ENCODE measurements around the gene RAB5IF.
"Not testable (repeated sequence)": the region's sequence is repeated elsewhere in the genome, so short reads cannot be mapped to it uniquely, and the experiment has no call there.

Gene RAB5IF

GRCh38 chr20:36631646-36632045 is 26.1 kb downstream of the RAB5IF start:
- no peak for DNase-seq

GRCh38 chr20:36632147-36632486 is 26.5 kb downstream of the RAB5IF start:
- no peak for DNase-seq

- no peak for DNase-seq
These were observed 27.1 kb downstream of the RAB5IF start for GRCh38 chr20:36632487-36633284.

- no peak for DNase-seq
These were observed 27.8 kb downstream of the RAB5IF start for GRCh38 chr20:36633285-36633772.

GRCh38 chr20:36634342-36634741 is 28.8 kb downstream of the RAB5IF start:
- DNase-seq: no peak

GRCh38 chr20:36638876-36639400 is 33.4 kb downstream of the RAB5IF start:
- not testable (repeated sequence) for DNase-seq

GRCh38 chr20:36641506-36641843 is 35.9 kb downstream of the RAB5IF start:
- DNase-seq: no peak

- DNase-seq: no peak
These were observed 36.6 kb downstream of the RAB5IF start for GRCh38 chr20:36642136-36642535.

- peak; percentile 45 to 66 for DNase-seq
These were observed 38.6 kb downstream of the RAB5IF start for GRCh38 chr20:36644032-36644705.

GRCh38 chr20:36644706-36645095 is 39.1 kb downstream of the RAB5IF start:
- no peak for DNase-seq

- DNase-seq: no peak
These were observed 39.8 kb downstream of the RAB5IF start for GRCh38 chr20:36645353-36645752.

GRCh38 chr20:36645998-36646397 is 40.4 kb downstream of the RAB5IF start, which contains the start of gene SLA2:
Gene SLA2, minus strand, starts transcription at chr20:36646196. Its CDS starts 4,861 bp downstream, at chr20:36641335.
- DNase-seq: peak; percentile 63 to 73

- no peak for DNase-seq
These were observed 41.1 kb downstream of the RAB5IF start for GRCh38 chr20:36646678-36647077.

- DNase-seq: no peak
These were observed 41.9 kb downstream of the RAB5IF start for GRCh38 chr20:36647196-36648121.

GRCh38 chr20:36653456-36653855 is 47.9 kb downstream of the RAB5IF start:
- DNase-seq: no peak

GRCh38 chr20:36654506-36654905 is 48.9 kb downstream of the RAB5IF start:
- DNase-seq: no peak

GRCh38 chr20:36655004-36655403 is 49.4 kb downstream of the RAB5IF start:
- DNase-seq: no peak

GRCh38 chr20:36656733-36657132 is 51.2 kb downstream of the RAB5IF start:
- DNase-seq: no peak

- DNase-seq: peak in 1 of 2 donors; percentile 67
These were observed 52.7 kb downstream of the RAB5IF start for GRCh38 chr20:36658300-36658699.
